ENCODE data around the gene ALKBH2.
"Not testable (repeated sequence)": the region's sequence is repeated elsewhere in the genome, so short reads cannot be mapped to it uniquely, and the experiment has no call there.

ALKBH2 gene

GRCh38 chr12:109069307-109070271 is 23.7 kb downstream of the ALKBH2 start:
- DNase-seq (ENCODE audit: low read depth in 1 of 2, low spot score in 1 of 2) = no peak

GRCh38 chr12:109065853-109066193 is 27.4 kb downstream of the ALKBH2 start:
- DNase-seq (ENCODE audit: low read depth in 1 of 2, low spot score in 1 of 2) = no peak

DNA sequence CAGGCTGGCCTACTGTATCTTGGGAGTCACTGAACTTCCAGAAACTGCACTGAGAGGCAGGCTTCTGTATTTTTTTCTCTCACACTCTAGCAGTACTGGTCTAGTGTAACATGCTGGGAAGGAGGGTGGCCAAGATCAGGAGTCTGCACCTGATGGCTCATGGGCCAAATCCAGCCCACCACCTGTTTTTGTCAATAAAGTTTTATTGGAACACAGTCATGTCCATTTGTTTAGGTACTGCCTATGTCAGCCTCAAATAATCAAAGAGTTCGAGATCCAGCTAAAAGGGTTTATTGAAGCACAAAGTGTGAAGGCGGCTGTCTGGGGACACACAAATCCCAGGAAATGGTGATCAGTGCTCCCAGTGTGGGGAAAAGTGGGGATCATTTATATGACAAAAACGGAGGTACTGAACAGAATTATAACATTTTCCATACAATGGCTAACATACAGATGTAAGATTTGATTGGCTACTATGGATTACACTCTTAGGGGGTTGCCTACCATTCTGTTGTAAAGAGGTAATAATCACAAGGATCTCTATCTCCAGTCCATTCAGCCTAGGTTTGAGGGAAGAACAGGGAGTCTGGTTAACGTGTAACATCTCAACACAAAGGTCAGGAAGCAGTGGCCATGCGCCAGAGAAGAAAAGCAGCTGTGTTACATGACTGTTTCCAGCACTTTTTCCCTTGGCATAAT is 28.0 kb downstream of the ALKBH2 start:
- no peak for DNase-seq (ENCODE audit: low read depth in 1 of 2, low spot score in 1 of 2)

DNA sequence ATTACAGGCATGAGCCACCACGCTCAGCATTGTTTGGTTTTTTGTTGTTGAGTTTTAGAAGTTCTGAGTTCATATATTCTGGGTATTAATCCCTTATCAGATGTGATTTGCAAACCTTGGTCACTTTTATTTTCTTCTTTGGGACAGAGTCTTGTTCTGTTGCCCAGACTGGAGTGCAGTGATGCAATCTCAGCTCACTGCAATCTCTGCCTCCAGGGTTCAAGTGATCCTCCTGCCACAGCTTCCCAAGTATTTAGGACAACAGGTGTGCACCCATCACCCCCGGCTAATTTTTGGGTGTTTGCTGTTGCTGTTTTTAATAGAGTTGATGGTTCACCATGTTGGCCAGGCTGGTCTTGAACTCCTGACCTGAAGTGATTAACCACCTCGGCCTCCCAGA is 29.1 kb downstream of the ALKBH2 start:
- no peak for DNase-seq (ENCODE audit: low read depth in 1 of 2, low spot score in 1 of 2)

GRCh38 chr12:109058773-109059172 is 34.5 kb downstream of the ALKBH2 start:
- DNase-seq (ENCODE audit: low read depth in 1 of 2, low spot score in 1 of 2) = no peak

GRCh38 chr12:109057376-109057775 is 35.9 kb downstream of the ALKBH2 start:
- DNase-seq (ENCODE audit: low read depth in 1 of 2, low spot score in 1 of 2) = no peak

- DNase-seq (ENCODE audit: low read depth in 1 of 2, low spot score in 1 of 2) = no peak
Observed at GRCh38 chr12:109056891-109057290, 36.4 kb downstream of the ALKBH2 start.

DNA sequence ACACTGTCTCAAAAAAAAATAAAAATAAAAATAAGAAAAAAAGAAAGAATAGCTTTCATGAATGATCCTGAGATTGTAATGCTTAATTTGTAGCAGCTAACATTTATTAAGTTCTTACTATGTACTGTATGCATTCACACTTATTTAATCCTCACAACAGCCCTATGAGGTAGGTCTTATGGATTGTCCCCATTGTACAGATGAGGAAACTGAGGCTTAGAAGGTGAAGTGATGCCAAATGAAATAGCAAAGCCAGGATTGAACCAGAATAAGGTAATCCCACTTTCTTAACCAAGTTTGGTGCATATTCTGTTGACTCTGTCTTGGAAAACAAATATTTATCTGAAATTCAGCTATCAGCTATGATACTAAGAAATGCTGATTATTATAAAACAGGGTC is 38.8 kb downstream of the ALKBH2 start:
- no peak for DNase-seq (ENCODE audit: low read depth in 1 of 2, low spot score in 1 of 2)

- DNase-seq (ENCODE audit: low read depth in 1 of 2, low spot score in 1 of 2) = not testable (repeated sequence)
Observed at GRCh38 chr12:109054124-109054513, 39.2 kb downstream of the ALKBH2 start.

- no peak for DNase-seq (ENCODE audit: low read depth in 1 of 2, low spot score in 1 of 2)
Observed at GRCh38 chr12:109053382-109054123, 39.7 kb downstream of the ALKBH2 start.

DNA sequence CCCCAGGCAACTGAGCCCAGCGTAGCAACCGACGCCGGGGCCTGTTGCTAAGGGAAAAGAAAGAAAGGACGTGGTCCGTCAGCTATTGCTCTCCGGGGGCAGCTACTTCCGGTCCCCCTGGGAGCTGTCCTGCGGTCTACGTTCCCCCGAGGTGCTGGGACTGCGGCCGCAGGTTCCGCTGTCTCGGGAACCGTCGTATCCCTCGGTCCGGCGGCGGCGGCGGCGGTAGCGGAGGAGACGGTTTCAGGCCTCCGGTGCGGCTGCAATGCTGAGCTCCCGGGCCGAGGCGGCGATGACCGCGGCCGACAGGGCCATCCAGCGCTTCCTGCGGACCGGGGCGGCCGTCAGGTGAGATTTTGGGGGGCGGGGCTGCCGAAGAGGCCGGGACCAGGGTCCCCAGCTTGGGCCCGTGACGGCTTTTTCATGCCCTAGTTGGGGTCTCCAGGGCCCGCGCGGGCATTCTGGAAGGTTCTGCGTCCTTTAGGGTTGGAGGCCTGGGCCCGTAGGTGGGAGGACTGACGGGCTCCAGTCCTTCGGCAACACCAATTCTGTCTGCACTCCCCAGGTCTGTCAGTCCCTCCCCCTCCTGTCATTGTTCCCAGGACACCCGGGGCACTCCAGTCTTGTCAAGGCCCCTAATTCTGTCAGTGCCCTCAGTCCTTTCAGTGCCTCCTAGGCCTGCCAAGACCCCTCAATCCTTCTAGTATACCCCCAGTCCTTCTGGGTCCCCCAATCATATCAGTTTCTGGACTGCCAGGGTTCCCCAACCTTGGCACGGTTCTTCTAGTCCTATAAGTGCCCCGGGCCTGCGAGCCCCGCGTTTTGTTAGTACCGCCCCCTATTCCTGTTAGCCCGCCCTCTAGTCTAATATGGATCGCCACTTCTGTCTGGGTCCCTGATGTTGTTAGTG is 40.6 kb downstream of the ALKBH2 start, which contains the start of gene USP30:
Gene USP30 (plus strand): TSS at position 163 of the 910 bp plus-strand sequence. CDS start 103 bp downstream, at position 266.
- DNase-seq (ENCODE audit: low read depth in 1 of 2, low spot score in 1 of 2) = peak; percentile 67 to 75

DNA sequence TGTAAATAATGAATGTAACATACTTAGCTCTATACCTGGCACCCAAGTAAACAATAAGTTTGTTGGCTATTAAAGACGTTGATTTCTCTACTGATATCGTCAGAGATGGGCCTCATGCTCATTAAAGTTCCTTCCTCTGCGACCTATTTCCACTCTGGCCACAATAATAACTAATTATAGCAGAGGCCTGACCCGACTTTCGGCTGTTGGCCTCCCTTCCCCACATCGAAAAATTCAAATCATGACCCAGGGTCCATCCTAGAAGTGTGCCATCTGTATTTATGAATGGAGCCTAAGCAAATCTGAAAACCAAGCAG is 41.2 kb downstream of the ALKBH2 start:
- no peak for DNase-seq (ENCODE audit: low read depth in 1 of 2, low spot score in 1 of 2)

- DNase-seq (ENCODE audit: low read depth in 1 of 2, low spot score in 1 of 2) = not testable (repeated sequence)
Observed at GRCh38 chr12:109049794-109050193, 43.5 kb downstream of the ALKBH2 start.

GRCh38 chr12:109048706-109049105 is 44.6 kb downstream of the ALKBH2 start:
- DNase-seq (ENCODE audit: low read depth in 1 of 2, low spot score in 1 of 2) = not testable (repeated sequence)

- no peak for DNase-seq (ENCODE audit: low read depth in 1 of 2, low spot score in 1 of 2)
Observed at GRCh38 chr12:109047081-109047805, 46.0 kb downstream of the ALKBH2 start.

GRCh38 chr12:109044241-109044640 is 49.0 kb downstream of the ALKBH2 start:
- no peak for DNase-seq (ENCODE audit: low read depth in 1 of 2, low spot score in 1 of 2)
